IPS-NIHi11 (cell line): Measurements from ENCODE around the gene DNAJC18.
A peak's percentile ranks its signal among the peaks of the same experiment; 100 is the strongest.
"Not testable (repeated sequence)": the region's sequence is repeated elsewhere in the genome, so short reads cannot be mapped to it uniquely, and the experiment has no call there.

Source experiments
- DNase-seq: peaks from one replicate; pipeline ENCODE4 v3.0.0; 2012; ENCODE audit warnings: mixed read lengths, low spot score

DNAJC18 gene

DNA sequence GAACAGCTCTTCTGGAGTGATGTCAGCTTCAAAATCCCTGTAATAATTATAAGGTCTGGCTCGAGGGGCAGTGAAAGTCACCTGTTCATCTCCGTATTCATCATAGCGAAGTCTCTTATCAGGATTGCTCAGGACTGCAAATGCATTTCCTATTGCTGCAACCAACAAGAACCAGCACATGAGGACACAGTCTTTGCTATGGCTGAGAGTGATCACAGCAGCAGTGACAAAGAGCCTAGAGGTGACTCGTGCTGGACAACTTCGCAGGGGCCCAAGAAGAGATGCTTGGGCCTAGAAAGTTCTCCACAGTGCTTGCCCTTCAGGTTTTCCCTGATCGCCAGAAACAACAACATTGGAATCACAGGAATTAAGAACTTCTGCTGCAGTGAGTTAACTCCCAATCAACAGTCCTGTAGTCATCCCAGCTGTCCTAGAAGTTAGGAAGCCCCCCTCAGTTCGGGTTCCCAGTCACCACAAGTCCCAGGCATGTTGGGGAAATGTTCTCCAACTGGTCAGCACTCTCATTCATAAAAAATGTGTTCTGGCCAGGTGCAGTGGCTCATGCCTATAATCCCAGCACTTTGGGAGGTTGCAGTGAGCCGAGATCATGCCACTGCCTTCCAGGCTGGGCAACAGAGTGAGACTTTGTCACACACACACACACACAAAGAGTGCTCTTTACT lies 13.0 kb downstream of the DNAJC18 start:
- no peak for DNase-seq

DNA sequence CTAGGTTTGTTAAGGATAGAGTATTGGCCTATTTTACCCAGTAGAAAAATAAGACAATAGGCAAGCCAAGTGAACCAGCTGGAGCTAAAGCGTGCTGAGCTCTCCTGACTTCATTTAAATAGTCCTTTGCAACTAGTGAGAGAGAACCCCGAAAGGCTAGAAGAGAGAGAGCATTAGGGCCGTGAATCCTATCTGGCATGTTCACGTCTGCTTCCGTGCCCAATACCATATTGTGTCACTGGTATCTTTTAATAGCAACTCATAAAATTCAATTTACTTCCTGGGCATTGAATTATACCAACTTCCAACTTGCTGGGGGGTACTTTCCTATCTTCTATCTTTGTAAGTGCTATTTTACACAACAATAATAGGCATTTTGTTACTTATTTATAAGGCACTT lies 13.8 kb downstream of the DNAJC18 start:
- no peak for DNase-seq

DNA sequence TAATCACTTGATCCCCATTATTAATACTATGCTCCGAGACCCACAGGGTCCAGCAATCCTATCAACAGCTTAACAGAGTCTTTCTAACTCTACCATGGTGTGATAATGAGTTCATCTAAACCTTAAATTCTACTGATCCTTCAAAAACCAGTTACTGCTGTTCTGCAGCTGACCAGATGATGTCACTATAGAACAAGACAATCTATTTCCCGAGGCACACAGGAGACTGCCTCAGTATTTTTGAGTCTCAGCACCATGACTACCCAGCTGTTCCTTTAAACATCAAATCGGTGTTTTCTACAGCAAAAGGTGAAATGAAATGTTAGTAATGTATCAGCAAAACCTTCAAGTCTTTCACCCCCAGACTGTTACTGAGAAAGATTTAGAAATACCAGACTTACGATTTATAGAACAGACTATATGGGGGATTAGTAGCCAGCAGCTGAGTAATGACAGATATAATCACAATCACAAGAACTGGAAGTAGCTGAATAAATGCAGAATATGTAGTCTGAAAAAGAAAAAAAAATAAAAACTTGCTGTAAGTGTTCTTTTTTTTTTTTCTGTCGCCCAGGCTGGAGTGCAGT lies 16.9 kb downstream of the DNAJC18 start:
- peak; percentile 79 for DNase-seq

DNA sequence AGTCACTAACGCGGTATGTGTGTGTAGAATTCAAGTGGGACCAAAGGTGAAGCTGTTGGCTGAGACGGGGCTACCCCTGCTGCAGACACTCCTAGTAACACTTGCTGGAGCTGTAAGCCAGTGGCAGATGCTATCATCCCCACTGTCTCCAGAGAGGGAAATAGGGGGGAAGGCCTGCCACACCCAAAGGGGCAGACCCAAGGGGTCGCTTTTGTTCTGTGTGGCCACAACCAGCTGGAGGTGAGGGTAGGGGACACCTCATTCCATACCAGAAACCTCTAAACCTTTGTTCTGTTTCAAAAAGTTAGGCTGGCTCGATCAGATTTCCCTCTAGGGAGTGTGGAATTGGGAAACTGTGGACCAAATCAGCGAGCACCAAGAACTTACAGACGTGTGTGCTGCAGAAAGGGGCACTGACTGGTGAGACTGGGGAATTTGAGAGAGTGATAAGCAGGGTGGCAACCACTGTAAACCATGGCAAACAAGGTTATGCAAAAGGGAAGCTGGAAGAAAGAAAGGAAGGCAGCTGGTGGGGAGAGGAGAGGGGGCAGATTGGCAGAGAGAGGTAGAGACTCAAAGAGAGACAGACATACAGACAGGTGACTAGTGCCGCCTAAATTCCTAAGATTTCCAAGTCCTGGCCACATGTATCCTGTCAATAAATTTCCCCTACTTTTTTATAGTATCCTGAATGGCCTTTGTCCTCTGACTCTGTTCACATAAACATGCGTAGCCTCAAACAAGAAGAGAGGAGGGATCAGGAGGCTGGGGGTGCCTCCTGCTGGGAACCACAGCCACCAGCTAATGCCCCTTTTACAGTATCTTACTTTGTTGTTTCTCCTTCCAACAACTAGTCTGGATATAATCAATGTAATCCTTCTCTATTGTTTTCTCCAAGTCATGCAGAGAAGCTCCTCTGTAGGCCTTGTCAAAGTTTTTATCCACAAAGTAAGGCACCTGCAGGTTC lies 19.8 kb downstream of the DNAJC18 start:
- DNase-seq: no peak

DNA sequence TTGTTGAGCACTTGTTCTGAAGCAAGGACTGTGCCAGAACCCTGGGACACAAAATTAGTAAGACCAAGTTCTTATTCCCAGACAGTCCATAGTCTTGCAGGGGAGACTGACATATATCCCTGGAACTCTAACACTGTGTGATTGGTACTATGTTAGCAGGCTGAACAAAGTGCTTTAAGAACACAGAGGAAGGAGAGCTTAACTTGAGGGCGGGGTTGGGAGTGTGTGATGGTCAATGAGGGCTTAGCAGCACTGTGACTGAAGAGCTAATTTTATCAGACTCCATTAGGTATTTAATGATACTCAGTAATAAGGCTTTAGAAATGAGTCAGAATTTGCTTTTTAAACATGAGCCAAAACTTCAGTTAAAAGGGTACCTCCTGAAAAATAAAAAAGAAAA lies 20.5 kb downstream of the DNAJC18 start:
- DNase-seq: no peak

DNA sequence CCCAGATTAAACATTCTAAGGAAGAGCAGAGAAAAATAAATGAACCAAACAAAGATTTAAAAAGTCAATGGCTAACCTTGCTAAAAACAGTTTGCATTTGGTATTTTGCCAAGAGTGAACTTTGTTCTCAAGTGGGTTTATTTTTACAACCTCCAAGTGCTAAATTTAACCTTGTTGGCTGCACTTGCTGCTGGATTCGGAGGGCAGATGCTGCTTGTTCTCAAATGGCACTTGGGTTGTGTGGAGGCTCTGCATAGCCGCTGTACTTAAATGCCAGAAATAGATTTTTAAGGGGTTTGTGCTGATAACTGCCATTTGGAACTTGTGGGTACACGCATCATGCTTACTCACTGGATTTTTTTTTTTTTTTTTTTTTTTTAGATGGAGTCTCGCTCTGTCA lies 22.1 kb downstream of the DNAJC18 start:
- no peak for DNase-seq

DNA sequence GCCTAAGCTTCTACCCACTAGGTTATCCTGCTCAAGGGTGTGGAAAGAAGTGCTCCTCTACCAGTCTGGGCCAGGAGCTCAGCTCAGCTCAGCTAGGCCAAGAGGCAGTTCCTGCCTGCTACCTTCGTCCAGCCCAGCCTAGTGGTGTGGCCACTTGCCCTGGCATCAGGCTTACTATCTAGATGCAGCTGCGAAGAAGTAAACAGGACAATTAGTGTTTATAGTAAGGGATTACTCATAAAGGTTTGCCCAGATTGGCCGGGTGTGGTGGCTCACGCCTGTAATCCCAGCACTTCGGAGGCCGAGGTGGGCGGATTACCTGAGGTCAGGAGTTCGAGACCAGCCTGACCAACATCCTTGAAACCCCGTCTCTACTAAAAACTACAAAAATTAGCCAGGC lies 22.7 kb downstream of the DNAJC18 start:
- DNase-seq: no peak

DNA sequence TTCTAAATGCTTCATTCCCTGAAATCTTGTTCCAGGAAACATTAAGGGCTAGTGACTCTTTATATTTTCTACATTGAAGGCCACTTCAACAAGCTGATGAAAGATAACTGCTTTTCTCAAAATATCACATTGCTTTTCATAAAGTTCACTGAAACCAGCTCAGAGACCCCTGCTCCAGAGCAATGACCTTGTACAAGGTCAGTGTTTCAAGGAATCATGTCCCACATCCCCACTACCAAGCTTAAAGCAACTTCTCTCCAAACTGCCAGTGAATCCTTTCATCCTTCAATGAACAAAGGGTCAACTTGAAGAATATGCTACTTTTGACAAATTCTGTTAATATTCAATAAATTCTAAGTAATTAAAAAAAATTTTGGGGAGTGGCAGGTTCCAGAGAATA lies 23.5 kb downstream of the DNAJC18 start:
- DNase-seq: no peak

DNA sequence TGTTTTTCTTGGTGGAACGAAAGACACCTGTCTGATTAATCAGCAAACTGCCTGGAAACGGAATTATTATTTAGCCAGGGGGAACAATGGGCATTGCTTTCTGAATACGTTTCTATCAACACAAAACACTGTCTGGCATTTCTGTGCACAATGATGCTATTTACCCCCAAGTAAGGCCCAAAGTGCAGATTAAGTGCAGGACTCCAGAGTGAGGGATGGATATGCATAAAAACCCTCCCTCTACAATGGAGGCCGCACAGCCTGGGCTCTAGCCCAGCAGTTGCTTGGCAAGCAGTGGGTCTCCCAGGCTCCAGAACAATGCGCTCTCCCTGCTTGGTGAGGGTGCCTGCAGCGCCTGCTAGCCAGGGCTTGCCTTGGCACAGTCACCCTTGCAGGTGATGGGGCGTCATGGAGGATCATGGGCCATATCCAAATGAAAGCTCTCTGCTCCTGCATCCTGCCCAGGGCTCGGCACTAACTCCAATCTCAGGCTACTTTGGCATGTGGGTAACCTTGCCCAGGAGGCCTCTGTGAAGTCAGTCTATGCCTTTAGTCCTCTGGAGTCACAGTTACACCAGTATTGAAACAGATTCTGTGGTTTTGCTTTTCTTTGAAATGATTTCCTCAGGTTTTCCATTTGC lies 24.0 kb downstream of the DNAJC18 start:
- no peak for DNase-seq

DNA sequence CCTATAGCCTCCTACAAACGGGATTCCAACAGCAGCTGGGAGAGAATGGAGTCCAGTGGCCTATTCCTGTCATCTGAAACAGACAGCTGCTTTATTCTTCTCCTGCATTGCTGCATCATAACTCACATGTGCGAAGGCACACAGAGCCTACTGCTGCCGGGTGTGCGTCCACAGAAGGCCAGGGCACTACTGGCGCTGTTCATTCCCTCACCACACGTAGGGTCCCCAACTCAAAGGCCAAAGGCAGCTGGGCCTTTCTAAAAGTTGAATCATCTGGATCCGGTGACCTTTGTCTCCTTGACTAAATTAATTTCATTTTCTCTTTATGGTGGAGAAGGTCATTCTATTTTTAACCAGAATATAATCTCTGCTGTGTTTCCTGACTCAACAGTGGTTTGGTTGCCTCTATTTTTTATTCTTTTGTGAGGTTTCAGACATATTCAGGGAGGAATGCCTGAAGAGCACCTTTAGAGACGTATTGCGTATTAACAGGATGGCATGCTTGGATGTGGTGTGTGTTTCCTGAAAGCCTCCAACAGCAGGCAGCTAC lies 24.7 kb downstream of the DNAJC18 start:
- no peak for DNase-seq

DNA sequence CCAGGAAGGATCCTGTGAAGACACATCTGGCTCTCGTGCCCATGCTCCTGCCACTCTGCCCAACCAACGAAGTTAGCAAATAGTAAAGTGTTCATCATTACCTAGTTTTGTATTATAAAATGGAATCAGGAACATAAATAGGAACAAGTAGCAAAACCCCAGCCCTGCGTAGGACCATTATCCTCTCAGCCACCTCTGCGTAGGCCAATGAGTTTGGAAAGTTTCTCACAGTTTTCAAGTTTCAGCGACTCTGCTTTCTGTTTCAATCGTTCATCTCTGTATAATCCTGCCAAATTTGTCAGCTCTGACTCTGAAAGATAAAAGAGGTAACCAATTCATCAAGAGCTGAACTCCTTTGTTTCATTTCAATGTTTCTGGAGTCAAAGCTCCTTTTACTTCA lies 25.4 kb downstream of the DNAJC18 start:
- DNase-seq: no peak

DNA sequence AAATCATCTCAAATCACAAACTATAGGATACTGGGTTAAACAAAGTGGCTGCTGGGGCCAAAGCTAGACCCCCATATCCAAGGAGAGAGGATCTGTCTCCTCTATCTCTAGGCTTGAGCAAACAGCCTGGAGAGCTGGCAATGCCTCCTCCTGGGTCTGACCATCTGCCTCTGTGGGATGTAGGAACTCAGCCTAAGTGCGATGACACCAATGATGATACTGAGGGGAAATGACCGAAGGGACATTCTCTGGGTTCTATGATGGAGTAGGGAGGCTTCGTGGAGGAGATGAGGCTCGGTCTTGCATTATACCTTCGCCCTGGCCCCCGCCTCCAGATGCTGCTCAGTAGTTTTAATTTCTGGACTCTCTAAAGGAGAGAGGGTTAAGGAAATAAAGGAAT lies 26.2 kb downstream of the DNAJC18 start:
- no peak for DNase-seq

DNA sequence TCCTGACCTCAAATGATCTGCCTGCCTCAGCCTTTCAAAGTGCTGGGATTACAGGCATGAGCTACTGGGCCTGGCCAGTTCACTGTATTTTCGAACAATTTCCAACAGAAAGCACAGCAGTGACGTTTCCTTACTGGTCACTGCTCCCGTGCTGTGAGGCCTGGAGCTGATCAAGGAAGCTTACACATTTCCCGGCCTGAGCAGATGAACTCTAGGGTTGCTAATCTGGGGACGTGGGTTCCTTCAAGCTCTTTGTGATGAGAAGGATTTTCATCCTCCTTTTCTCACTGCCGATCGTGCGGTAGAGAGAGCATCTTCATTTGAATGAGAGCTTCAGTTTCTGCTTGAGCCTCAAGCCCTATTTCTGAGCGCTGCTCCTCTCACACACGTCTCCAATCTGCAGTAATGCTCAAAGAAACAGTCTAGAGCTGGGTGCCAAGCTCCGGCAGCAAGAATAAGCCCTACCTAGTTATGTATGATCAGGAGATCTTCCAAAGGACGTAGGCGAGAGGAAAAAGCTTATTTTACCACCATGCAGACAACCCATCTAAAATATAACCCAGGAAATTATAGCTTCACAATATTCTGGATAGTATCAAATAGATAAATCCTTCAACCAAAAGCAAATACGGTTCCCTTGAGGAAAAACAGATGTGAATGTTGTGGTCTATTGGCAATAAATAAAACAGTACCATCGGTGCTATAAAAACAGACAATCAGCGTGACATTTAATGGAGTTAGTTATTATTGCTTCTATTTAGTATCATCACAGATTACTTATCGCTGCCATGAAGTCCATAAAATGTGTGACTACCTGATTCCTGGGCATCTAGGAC lies 28.1 kb downstream of the DNAJC18 start:
- DNase-seq: no peak

DNA sequence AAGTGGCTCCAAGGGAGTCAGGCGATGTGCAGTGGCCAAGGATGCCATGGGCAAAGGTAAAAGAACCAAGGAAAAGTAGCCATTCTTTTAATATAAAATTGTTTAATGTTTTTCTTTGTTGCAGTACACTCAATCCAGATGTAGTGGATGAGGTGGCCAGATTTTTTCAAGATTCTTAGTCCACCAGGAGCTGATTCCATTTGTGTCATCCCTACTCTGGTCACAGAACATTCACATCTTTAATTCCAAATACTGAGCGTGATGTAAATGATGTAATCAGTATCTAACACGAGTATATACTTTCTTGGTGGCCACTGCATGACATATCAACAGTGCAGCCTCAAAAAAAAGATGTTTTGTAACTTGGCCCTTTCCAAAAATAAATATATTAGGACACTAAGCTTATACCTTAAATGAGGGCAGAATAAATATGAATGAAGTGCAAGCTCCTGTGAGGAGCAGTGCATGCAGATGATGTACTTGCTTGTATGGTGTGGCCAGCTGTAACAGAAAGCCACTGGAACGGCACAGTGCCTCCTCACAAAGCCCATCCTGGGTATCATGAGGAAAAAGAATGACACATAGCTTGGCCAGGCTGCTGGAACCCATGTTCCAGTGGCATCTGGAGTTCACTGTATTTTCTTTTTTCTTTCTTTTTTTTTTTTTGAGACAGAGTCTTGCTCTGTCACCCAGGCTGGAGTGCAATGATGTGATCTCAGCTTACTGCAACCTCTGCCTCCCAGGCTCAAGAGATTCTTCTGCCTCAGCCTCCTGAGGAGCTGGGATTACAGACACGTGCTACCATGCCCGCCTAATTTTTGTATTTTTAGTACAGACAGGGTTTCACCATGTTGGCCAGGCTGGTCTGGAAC lies 29.0 kb downstream of the DNAJC18 start:
- DNase-seq: no peak

DNA sequence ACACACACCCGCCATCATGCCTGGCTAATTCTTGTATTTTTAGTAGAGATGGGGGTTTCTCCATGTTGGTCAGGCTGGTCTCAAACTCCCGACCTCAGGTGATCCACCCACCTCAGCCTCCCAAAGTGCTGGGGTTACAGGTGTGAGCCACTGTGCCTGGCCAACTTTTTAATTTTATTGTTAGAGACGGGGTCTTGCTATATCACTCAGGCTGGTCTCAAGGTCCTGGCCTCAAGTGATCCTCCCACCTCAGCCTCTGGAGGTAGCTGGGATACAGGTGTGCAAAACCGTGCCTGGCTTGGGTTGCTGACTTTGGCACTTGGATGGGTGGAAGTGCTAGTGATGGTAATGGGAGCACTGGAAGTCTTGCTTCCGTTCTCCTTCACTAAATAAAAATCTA lies 30.2 kb downstream of the DNAJC18 start:
- not testable (repeated sequence) for DNase-seq

DNA sequence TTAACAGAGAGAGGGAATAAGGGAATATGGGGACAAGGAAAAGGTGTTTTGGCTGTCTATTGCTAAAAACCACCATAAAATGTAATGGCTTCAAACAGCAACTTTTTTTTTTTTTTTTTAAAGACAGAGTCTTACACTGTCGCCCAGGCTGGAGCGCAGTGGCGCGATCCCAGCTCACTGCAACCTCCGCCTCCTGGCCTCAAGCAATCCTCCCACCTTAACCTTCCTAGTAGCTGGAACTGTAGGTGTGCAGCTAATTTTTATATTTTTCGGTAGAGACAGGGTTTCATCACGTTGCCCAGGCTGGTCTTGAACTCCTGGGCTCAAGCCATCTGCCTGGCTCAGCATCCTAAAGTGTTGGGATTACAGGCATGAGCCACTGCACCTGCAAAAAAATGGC lies 31.1 kb downstream of the DNAJC18 start:
- DNase-seq: no peak

DNA sequence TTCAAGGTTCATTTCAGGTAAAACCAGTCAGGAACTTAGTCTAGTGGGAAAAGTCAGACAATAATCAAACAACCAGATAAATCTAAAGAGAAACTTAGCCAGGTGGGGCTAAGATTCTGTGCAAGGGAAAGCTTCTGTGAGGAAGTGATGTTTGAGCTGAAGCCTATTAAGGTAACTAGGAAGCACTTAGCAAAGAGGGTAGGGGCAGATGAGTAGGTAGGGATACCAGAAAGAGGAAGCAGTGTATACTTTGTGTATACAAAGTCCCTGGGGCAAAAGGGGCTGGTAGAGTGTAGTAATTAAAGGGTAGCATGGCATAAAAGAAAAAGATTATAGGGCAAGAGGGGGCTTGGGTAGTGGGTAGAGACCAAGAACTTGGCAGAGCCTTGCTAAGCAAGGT lies 31.8 kb downstream of the DNAJC18 start:
- no peak for DNase-seq

DNA sequence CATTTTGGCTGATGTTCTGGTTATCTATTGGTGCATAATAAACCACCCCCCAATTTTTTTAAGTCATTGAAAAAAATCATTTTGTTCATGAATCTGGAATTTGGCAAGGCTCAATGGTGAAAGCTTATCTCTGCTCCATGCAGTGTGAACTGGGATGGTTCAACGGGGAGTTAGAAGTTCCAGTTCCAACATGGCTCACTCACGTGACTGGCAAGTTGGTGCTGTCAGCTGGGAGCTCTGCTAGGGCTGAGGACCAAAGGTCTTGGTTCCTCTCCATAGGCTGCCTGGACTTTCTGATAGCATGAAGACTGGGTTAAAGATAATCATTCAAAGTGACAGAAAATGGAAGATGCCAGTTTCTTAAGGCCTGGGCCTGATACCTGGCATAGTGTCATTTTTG lies 32.4 kb downstream of the DNAJC18 start:
- DNase-seq: no peak

DNA sequence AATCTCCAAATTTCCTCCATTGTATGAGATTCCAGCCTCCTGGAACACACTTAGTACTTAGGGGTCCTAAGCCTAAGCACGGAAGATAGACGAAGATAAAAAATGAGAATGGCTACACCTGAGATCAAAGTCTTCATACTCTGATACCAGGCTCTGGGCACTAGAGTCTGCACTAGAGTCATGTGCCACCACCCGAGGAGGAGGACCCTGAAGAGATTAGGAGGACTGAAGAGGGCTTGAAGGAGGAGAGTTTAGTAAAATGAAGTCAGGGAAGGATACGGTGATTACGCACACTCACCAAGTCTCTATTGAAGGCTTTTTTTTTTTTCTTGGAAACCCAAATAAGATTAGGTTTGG lies 34.9 kb downstream of the DNAJC18 start:
- DNase-seq: no peak

DNA sequence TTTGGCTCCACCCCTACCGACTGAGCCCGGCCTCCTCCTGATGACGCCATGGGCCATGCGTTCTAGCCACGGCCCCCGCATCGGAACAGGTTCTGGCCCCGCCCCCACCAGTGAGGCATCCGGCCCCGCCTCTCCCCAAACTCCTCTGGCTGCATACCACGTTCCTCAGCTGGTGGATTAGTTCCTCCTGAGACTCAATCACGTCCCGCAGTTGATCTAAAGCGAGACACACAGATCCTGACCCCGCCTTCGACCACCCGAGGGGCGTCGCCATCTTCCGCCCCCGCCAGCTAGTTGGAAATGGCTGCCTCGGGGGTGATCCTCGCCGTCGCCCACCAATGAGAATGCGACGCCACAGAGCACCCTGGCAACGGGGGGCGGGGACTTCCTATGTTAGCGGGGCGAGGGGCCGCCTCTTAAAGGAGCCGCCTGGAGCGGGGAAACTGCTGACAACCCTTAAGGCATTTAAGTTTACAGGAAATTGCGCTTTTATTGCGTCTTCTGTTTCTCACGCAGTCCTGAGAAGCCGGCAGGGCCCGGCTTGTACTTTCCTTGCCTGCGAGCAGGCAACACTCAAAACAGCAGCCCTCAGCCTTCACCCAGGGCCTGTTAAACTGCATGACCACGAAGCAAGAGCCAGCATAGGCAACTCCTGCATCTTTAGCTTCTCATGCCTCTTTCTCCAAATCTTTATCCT lies 35.4 kb downstream of the DNAJC18 start, which contains the start of gene SPATA24:
TSS of gene SPATA24 (minus strand) at position 303 of the 697 bp plus-strand sequence. CDS start at position 274, 29 bp downstream.
- peak; percentile 99 for DNase-seq
